Measurements from ENCODE around the gene POU2AF1. TPM values are rescaled to one million over a fixed set of nuclear protein-coding genes. Genes with fewer than 3 reads are reported as not detected.

Gene POU2AF1
- total and polyA plus RNA-seq, 2 of the 13 experiments (the other 11 are each of a cell fraction or from before 2014, with no cell fraction given): 1.9 to 3.6 TPM

DNA sequence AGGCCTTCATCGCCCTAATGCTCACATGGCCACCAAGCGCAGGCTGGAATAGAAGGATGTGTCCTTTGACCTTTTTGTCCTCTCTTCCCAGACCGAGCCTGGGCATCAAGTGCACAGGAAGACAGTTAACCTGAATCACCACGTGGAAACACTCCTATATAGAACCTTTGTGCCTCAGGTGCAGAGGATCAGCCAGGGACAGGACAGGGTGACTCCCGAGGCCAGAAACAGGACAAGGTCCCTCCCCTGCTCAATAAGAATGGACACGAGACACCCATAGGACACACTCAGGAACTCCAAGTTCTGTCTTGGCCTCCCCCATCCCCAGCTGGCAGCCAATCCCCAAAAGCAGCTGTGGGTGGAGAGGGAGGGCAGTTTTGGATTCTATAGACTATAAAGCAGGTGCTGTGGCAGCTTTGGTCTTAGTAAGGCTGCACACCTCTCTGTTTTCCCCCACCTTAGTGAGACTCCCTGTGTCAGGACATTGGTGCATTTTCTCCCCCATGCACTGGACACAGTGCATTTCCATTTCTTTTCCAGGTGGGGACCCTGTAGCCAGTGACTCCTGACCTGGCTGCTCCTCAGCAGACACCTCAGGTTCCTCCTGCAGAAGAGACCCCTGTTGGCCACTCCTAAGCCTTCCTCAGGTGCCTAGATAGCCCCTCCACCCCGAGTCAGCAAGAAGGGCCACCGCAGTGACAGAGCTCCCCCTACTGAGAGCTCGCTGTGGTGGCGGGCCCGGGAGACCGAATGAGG lies 43.6 kb upstream of the POU2AF1 start (continued):
- TF ChIP-seq TSC22D2 (CRISPR knock-in tag; IDR thresholded peaks at IDR 0.05; ENCODE audit: borderline replicate concordance): peak; percentile 80; the same call in 1 of the 2 replicates
- TF ChIP-seq, protein P1, sequence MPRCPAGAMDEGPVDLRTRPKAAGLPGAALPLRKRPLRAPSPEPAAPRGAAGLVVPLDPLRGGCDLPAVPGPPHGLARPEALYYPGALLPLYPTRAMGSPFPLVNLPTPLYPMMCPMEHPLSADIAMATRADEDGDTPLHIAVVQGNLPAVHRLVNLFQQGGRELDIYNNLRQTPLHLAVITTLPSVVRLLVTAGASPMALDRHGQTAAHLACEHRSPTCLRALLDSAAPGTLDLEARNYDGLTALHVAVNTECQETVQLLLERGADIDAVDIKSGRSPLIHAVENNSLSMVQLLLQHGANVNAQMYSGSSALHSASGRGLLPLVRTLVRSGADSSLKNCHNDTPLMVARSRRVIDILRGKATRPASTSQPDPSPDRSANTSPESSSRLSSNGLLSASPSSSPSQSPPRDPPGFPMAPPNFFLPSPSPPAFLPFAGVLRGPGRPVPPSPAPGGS (CRISPR knock-in tag; IDR thresholded peaks at IDR 0.05): peak; percentile 45; the same call in 1 of the 2 replicates
- TF ChIP-seq HIVEP1 (CRISPR knock-in tag; IDR thresholded peaks at IDR 0.05): peak; percentile 18; the same call in 1 of the 2 replicates
- TF ChIP-seq MIER3 (CRISPR knock-in tag; IDR thresholded peaks at IDR 0.05; ENCODE audit: borderline replicate concordance): peak; percentile 70; the same call in 1 of the 2 replicates
- TF ChIP-seq, protein P2, sequence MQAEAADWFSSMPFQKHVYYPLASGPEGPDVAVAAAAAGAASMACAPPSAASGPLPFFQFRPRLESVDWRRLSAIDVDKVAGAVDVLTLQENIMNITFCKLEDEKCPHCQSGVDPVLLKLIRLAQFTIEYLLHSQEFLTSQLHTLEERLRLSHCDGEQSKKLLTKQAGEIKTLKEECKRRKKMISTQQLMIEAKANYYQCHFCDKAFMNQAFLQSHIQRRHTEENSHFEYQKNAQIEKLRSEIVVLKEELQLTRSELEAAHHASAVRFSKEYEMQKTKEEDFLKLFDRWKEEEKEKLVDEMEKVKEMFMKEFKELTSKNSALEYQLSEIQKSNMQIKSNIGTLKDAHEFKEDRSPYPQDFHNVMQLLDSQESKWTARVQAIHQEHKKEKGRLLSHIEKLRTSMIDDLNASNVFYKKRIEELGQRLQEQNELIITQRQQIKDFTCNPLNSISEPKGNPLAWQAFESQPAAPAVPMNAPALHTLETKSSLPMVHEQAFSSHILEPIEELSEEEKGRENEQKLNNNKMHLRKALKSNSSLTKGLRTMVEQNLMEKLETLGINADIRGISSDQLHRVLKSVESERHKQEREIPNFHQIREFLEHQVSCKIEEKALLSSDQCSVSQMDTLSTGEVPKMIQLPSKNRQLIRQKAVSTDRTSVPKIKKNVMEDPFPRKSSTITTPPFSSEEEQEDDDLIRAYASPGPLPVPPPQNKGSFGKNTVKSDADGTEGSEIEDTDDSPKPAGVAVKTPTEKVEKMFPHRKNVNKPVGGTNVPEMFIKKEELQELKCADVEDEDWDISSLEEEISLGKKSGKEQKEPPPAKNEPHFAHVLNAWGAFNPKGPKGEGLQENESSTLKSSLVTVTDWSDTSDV (CRISPR knock-in tag; IDR thresholded peaks at IDR 0.05): no peak
- peak; percentile 69; the same call in 1 of the 2 replicates for TF ChIP-seq ZNF788 (CRISPR knock-in tag; IDR thresholded peaks at IDR 0.05; ENCODE audit: borderline replicate concordance)
- TF ChIP-seq ZNF224 (CRISPR knock-in tag; IDR thresholded peaks at IDR 0.05): peak; percentile 74
- TF ChIP-seq, protein P3, sequence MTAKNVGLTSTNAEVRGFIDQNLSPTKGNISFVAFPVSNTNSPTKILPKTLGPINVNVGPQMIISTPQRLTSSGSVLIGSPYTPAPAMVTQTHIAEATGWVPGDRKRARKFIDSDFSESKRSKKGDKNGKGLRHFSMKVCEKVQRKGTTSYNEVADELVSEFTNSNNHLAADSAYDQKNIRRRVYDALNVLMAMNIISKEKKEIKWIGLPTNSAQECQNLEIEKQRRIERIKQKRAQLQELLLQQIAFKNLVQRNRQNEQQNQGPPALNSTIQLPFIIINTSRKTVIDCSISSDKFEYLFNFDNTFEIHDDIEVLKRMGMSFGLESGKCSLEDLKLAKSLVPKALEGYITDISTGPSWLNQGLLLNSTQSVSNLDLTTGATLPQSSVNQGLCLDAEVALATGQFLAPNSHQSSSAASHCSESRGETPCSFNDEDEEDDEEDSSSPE (CRISPR knock-in tag; IDR thresholded peaks at IDR 0.05): 0 out of 2 replicates have a peak, but pooled peaks have one; percentile 53
- no peak; the same call in 1 of the 2 replicates for TF ChIP-seq ZNF354B (CRISPR knock-in tag; IDR thresholded peaks at IDR 0.05)
- peak; percentile 89 for TF ChIP-seq NFE2 (CRISPR knock-in tag; IDR thresholded peaks at IDR 0.05)
- peak; percentile 50; the same call in 1 of the 2 replicates for TF ChIP-seq SIX1 (CRISPR knock-in tag; IDR thresholded peaks at IDR 0.05; ENCODE audit: borderline replicate concordance)
- no peak for TF ChIP-seq ZNF589 (CRISPR knock-in tag; conservative IDR thresholded peaks at IDR 0.05)
- TF ChIP-seq, protein P4, sequence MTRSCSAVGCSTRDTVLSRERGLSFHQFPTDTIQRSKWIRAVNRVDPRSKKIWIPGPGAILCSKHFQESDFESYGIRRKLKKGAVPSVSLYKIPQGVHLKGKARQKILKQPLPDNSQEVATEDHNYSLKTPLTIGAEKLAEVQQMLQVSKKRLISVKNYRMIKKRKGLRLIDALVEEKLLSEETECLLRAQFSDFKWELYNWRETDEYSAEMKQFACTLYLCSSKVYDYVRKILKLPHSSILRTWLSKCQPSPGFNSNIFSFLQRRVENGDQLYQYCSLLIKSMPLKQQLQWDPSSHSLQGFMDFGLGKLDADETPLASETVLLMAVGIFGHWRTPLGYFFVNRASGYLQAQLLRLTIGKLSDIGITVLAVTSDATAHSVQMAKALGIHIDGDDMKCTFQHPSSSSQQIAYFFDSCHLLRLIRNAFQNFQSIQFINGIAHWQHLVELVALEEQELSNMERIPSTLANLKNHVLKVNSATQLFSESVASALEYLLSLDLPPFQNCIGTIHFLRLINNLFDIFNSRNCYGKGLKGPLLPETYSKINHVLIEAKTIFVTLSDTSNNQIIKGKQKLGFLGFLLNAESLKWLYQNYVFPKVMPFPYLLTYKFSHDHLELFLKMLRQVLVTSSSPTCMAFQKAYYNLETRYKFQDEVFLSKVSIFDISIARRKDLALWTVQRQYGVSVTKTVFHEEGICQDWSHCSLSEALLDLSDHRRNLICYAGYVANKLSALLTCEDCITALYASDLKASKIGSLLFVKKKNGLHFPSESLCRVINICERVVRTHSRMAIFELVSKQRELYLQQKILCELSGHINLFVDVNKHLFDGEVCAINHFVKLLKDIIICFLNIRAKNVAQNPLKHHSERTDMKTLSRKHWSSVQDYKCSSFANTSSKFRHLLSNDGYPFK (CRISPR knock-in tag; IDR thresholded peaks at IDR 0.05; ENCODE audit: borderline replicate concordance): no peak; the same call in 1 of the 2 replicates
- no peak for TF ChIP-seq TCF7L2 (IDR thresholded peaks at IDR 0.05; ENCODE audit: low read depth, low read length)
- TF ChIP-seq, protein P5, sequence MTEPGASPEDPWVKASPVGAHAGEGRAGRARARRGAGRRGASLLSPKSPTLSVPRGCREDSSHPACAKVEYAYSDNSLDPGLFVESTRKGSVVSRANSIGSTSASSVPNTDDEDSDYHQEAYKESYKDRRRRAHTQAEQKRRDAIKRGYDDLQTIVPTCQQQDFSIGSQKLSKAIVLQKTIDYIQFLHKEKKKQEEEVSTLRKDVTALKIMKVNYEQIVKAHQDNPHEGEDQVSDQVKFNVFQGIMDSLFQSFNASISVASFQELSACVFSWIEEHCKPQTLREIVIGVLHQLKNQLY (CRISPR knock-in tag; IDR thresholded peaks at IDR 0.05): 0 out of 2 replicates have a peak, but pooled peaks have one; percentile 13
- no peak for TF ChIP-seq ZNF790 (CRISPR knock-in tag; IDR thresholded peaks at IDR 0.05; ENCODE audit: borderline replicate concordance)
- TF ChIP-seq ZNF772 (CRISPR knock-in tag; IDR thresholded peaks at IDR 0.05): 0 out of 2 replicates have a peak, but pooled peaks have one; percentile 36
- TF ChIP-seq ZNF451 (CRISPR knock-in tag; IDR thresholded peaks at IDR 0.05): no peak
